Sigmoid colon (tissue), 4 donors: ENCODE data around the gene MPP7.

ENCODE experiments used
- POLR2A ChIP-seq, 2 donors: fragments of 450-650 bp; IDR thresholded peaks; one replicate each; pipeline ENCODE4 v1.6.1; 2016; ENCODE audit warnings: antibody characterized with exemption in 2 of 2, mild to moderate bottlenecking in 2 of 2, moderate library complexity in 2 of 2
- POLR2AphosphoS5 ChIP-seq, 4 donors: sonication (generic); formaldehyde crosslinking; IDR thresholded peaks; one replicate each; pipeline ENCODE4 v1.6.1; 2017; ENCODE audit warnings: antibody characterized with exemption in 4 of 4
- TF ChIP-seq, protein P1 (sequence below), 4 experiments: fragments of 450-650 bp in 3 of 4; fragments of 200-600 bp in 1 of 4; IDR thresholded peaks; one replicate each; pipeline ENCODE4 v1.5.1; 2016 to 2019; ENCODE audit warnings: antibody characterized with exemption in 4 of 4, mild to moderate bottlenecking in 3 of 4, moderate library complexity in 2 of 4

DNA sequence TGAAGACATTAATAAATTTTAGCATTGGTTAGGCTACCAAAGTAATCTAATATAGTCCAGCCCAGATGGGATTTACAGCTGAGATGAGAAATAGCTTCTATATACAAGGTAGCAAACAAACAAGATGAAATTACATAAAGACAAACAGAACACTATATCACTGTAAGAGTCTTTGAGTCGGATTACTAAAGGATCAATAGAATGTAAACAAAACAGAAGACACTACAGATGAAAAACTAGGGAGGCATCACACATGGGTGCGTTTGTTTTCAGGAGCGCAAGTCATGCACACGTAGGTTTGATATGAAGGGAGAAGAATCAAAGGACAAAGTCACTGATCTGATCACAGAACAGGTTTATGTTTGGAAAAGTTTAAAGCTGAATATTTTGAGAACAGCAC, 26.5 kb downstream of the MPP7 start:
- TF ChIP-seq POLR2A (IDR thresholded peaks at IDR 0.05) (no peak), POLR2AphosphoS5 (IDR thresholded peaks at IDR 0.05) (no peak)
- TF ChIP-seq, protein P1, sequence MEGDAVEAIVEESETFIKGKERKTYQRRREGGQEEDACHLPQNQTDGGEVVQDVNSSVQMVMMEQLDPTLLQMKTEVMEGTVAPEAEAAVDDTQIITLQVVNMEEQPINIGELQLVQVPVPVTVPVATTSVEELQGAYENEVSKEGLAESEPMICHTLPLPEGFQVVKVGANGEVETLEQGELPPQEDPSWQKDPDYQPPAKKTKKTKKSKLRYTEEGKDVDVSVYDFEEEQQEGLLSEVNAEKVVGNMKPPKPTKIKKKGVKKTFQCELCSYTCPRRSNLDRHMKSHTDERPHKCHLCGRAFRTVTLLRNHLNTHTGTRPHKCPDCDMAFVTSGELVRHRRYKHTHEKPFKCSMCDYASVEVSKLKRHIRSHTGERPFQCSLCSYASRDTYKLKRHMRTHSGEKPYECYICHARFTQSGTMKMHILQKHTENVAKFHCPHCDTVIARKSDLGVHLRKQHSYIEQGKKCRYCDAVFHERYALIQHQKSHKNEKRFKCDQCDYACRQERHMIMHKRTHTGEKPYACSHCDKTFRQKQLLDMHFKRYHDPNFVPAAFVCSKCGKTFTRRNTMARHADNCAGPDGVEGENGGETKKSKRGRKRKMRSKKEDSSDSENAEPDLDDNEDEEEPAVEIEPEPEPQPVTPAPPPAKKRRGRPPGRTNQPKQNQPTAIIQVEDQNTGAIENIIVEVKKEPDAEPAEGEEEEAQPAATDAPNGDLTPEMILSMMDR (IDR thresholded peaks at IDR 0.05) = no peak
